Stomach (tissue), 9 donors: ENCODE results near the gene RAB17. TPM values are rescaled to one million over a fixed set of nuclear protein-coding genes. Genes with fewer than 3 reads are reported as not detected.

Experiments
- DNase-seq, 2 donors: peaks; one replicate each; pipeline versions ENCODE4 v3.0.0 to v3.0.0-alpha.2; 2013 to 2019
- H3K27ac ChIP-seq, 5 donors: fragments of 200-600 bp in 4 of 5; sonication (generic) in 4 of 5; one replicate each; pipeline ENCODE4 v1.5.1; 2013 to 2019; ENCODE audit warnings: mild to moderate bottlenecking in 1 of 5, moderate library complexity in 1 of 5
- H3K27me3 ChIP-seq, 3 donors: fragments of 200-600 bp; sonication (generic); one replicate each; pipeline ENCODE4 v1.5.1; 2017 to 2019; ENCODE audit warnings: mixed run types in 1 of 3
- H3K36me3 ChIP-seq, 4 donors: fragments of 200-600 bp; sonication (generic); 1 replicate in 3 of 4; 2 replicates in 1 of 4; pipeline ENCODE4 v1.5.1; 2016 to 2019
- H3K4me1 ChIP-seq, 4 donors: fragments of 200-600 bp; sonication (generic); one replicate each; pipeline ENCODE4 v1.5.1; 2016 to 2019
- H3K4me3 ChIP-seq, 4 donors: fragments of 200-600 bp; sonication (generic) in 3 of 4; one replicate each; pipeline ENCODE4 v1.5.1; 2016 to 2019; ENCODE audit warnings: mild to moderate bottlenecking in 1 of 4
- H3K9me3 ChIP-seq, 4 donors: fragments of 200-600 bp; sonication (generic); one replicate each; pipeline ENCODE4 v1.5.1; 2016 to 2019
- CTCF ChIP-seq, 7 experiments: fragments of 450-650 bp in 4 of 7; fragments of 200-600 bp in 3 of 7; sonication (generic) in 3 of 7; IDR thresholded peaks; one replicate each; pipeline ENCODE4 v1.5.1; 2016 to 2019; ENCODE audit warnings: antibody characterized with exemption in 7 of 7, control low read depth in 2 of 7, mild to moderate bottlenecking in 1 of 7
- EP300 ChIP-seq: sonication (generic); formaldehyde crosslinking; IDR thresholded peaks from one replicate; pipeline ENCODE4 v1.6.1; 2017; ENCODE audit warnings: antibody characterized with exemption
- POLR2A ChIP-seq, 4 donors: fragments of 450-650 bp; IDR thresholded peaks; one replicate each; pipeline ENCODE4 v1.6.1; 2016; ENCODE audit warnings: antibody characterized with exemption in 4 of 4, control low read depth in 2 of 4, mild to moderate bottlenecking in 1 of 4, moderate library complexity in 1 of 4
- POLR2AphosphoS5 ChIP-seq, 3 donors: sonication (generic); formaldehyde crosslinking; IDR thresholded peaks; one replicate each; pipeline ENCODE4 v1.6.1; 2016; ENCODE audit warnings: antibody characterized with exemption in 3 of 3
- WGBS, 5 donors: extraction: QIAGEN DNeasy Blood & Tissue Kit in 3 of 5; methylation state at CpG; one replicate each; pipeline versions ENCODE4 v1.1.5 to v1.1.7; 2013 to 2018; 5-methylcytosine and 5-hydroxymethylcytosine counted together
- intact Hi-C: fragments of 100-400 bp; cut with DNase I; formaldehyde crosslinking; loops from one replicate; pipeline ENCODE4 v1.15.1; 2023; ENCODE audit warnings: low total_unique reads
- polyA plus RNA-seq, 3 donors: library from polyadenylated mRNA; stranded (reverse); fragments of 200-250 nt; gene quantifications; one replicate each; pipeline ENCODE4 v1.2.3, GENCODE V29; 2013
- total RNA-seq, 5 donors: library from RNA; depleted of rRNA; stranded (reverse); fragments of >200 nt; gene quantifications; one replicate each; pipeline versions ENCODE4 v1.1.0 to v1.2.3, GENCODE V29; 2014 to 2016
- donor health status: healthy with polysubstance abuse.
- donor health status: Bipolar disorder and iron deficiency.
- donor health status: healthy.

The RAB17 gene
- total and polyA plus RNA-seq, 8 donors: 8.8 to 187 (median 50.8) TPM

DNA sequence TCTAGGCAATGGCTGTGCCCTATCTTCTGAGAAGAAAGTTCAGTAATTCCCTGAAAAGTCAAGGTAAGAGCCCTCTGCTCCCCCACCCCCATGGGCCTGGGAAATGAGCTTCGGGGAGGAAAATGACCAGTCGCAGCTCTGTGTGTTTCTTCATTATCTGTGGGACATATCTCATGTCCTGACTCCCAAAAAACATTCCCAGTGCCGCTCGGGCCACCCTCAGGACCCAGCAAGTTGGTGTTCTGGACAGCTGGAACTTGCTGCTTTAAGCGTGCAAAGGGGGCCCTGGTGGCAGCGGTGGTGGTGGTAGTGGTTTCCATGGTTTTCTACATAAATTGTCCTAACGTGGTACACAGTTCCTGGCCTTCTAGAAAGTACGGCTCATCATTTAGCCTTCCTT lies 41.3 kb downstream of the RAB17 start:
- H3K9me3 ChIP-seq: peaks cover 0 to 5% (median 1%) of the 10 kb centered on the region in 4 donors
- 83 to 91% (median 87%) methylated on average over 8 of the region's 8 CpGs for WGBS, 5 donors
- no peak overlapping the region for H3K27ac ChIP-seq
- no peak for DNase-seq
- H3K27me3 ChIP-seq: no peaks in the 10 kb centered on the region
- peaks cover 53 to 88% (median 84%) of the 10 kb centered on the region in 4 donors for H3K36me3 ChIP-seq
- H3K4me1 ChIP-seq: no peaks in the 10 kb centered on the region
- TF ChIP-seq EP300: no peak
- no peak for TF ChIP-seq POLR2AphosphoS5 (IDR thresholded peaks at IDR 0.05)
- TF ChIP-seq POLR2A (IDR thresholded peaks at IDR 0.05): no peak
- no peak for TF ChIP-seq CTCF (IDR thresholded peaks at IDR 0.05)
- intact Hi-C loops: no loop called here
- no peak overlapping the region for H3K4me3 ChIP-seq

DNA sequence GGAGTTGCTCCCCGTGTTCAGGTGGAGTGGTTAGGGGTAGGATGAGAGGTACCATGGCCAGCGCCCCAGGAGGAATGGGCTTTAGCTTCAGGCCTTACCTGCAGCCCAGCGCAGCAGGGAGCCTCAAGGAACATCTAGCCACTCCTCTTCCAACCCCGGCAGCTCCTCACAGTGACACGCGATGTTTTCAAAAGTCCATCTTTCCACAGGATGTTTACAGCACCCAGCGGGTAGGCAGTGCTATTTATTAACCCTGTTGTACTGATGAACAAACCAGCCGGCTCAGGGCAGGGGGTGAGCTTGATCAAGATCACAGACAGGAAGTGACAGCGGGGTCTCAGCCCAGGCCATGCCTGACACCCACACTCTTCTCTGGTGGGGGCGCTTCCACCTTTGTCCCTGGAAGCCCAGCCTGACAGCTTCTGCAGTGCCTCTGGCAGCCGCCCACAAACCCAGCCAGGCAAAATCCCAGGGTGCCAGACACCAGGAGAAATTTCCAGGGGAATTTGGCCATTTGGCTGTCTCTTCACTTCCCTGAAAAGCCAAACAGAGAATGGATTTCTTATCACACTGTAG lies 42.6 kb downstream of the RAB17 start:
- H3K9me3 ChIP-seq: no peaks in the 10 kb centered on the region
- no peaks in the 10 kb centered on the region for H3K27me3 ChIP-seq
- H3K36me3 ChIP-seq: peaks cover 41 to 76% (median 71%) of the 10 kb centered on the region in 4 donors
- intact Hi-C loops: no loop called here
- no peak overlapping the region for H3K27ac ChIP-seq
- no peak for TF ChIP-seq CTCF (IDR thresholded peaks at IDR 0.05)
- no peak for TF ChIP-seq EP300
- TF ChIP-seq POLR2AphosphoS5 (IDR thresholded peaks at IDR 0.05): no peak
- no peak for TF ChIP-seq POLR2A (IDR thresholded peaks at IDR 0.05)
- no peak overlapping the region for H3K4me3 ChIP-seq
- no peaks in the 10 kb centered on the region for H3K4me1 ChIP-seq
- DNase-seq: no peak
- 62 to 76% (median 70%) methylated on average over 9 to 11 of the region's 11 CpGs for WGBS, 5 donors

- no peak overlapping the region for H3K4me3 ChIP-seq
- DNase-seq: no peak
- no peaks in the 10 kb centered on the region for H3K9me3 ChIP-seq
- H3K27ac ChIP-seq: peak overlapping the region in 2 of 5 donors; percentile 13 to 42
- peaks cover 39 to 71% (median 67%) of the 10 kb centered on the region in 4 donors for H3K36me3 ChIP-seq
- H3K4me1 ChIP-seq: no peaks in the 10 kb centered on the region
- no peak for TF ChIP-seq POLR2AphosphoS5 (IDR thresholded peaks at IDR 0.05)
- no peak for TF ChIP-seq POLR2A (IDR thresholded peaks at IDR 0.05)
- no peaks in the 10 kb centered on the region for H3K27me3 ChIP-seq
- WGBS, 5 donors: 72 to 85% (median 80%) methylated on average over 13 of the region's 13 CpGs
- intact Hi-C loops: no loop called here
Measured at GRCh38 chr2:237546876-237547395, 43.6 kb downstream of the RAB17 start.

DNA sequence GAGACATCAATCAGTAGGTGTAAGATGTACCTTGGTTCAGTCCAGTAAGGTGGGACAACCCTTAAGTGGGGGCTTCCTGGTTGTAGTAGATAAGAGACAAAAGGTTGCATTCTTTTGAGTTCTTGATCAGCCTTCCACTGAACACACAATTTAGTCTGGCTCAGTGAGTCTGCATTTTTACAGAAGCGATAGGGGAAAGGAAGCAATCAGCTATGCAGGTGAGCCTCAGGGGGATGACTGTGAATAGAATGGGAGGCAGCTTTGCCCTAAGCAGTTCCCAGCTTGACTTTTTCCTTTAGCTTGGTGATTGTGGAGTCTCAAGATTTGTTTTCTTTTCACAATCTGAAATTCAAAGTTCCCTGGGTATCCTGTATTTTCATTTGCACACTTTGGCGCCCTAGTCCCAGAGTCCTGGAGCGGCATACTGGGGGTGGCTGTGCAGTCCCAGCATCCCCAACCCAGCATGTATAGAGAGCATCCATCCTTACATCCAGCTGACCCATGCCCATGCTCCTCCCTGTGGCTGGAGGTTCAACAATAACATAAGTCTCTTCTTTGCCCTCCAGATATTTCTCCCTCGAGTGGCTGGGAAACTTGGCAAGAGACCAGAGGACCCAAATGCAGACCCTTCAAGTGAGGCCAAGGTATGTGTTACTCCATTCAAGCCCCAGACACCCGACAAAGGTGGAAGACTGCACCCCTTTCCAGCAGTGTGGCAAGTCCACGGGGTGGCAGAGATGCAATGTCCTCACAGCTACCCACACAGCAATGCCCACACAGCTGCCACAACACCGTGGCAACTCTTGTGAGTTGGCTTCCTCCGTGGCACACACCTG lies 44.3 kb downstream of the RAB17 start:
- TF ChIP-seq EP300: no peak
- no peak for TF ChIP-seq CTCF (IDR thresholded peaks at IDR 0.05)
- no peak for TF ChIP-seq POLR2AphosphoS5 (IDR thresholded peaks at IDR 0.05)
- TF ChIP-seq POLR2A (IDR thresholded peaks at IDR 0.05): no peak
- Histone ChIP-seq H3K4me3 (no peak overlapping the region), H3K27me3 (no peaks in the 10 kb centered on the region), H3K36me3 (peaks cover 36 to 72% (median 68%) of the 10 kb centered on the region in 4 donors), H3K4me1 (peaks cover 0 to 2% (median 2%) of the 10 kb centered on the region in 4 donors), H3K9me3 (no peaks in the 10 kb centered on the region), H3K27ac (no peak overlapping the region)
- WGBS, 5 donors: 70 to 85% (median 74%) methylated on average over 8 of the region's 8 CpGs
- intact Hi-C loops: no loop called here
- DNase-seq: no peak
